ENCODE measurements around the gene SLC5A2.
"Not testable (repeated sequence)": the region's sequence is repeated elsewhere in the genome, so short reads cannot be mapped to it uniquely, and the experiment has no call there.

SLC5A2 gene

DNA sequence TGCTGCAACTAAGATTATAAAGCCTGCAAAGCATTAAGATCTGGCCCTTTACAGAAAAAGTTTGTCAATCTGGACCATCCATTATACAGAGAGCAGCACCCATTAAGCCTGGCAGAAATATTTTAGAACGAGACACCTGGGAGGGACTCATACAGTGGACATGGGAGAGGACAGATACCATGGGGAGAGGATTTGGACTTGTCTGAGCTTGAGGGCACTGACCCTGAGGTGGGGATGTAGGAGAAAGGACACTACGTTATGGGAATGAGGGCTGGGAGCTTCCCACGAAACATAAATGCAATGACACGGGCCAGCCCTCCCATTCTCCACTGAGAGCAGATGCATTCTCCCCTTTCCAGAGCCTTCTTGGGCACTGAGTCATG is 19.0 kb downstream of the SLC5A2 start:
- DNase-seq = no peak

DNA sequence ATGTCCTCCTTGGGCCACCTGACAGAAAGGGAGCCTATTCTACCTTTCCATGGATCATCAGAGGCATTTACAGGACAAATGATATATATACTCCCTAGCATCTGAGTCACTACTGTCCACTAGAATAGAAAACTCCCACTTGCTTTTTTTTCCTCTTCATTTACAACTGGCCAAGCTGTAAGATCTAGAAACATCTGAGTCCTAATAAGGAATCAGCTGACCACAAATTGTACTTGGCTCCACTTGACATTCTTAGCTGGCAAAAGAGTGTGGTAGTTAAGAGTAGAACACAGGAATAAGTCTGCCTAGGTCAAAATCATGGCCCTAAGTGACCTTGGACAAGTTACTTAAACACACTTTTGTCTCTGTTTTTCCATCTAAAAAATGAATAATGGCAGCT is 20.1 kb downstream of the SLC5A2 start:
- no peak for DNase-seq

DNA sequence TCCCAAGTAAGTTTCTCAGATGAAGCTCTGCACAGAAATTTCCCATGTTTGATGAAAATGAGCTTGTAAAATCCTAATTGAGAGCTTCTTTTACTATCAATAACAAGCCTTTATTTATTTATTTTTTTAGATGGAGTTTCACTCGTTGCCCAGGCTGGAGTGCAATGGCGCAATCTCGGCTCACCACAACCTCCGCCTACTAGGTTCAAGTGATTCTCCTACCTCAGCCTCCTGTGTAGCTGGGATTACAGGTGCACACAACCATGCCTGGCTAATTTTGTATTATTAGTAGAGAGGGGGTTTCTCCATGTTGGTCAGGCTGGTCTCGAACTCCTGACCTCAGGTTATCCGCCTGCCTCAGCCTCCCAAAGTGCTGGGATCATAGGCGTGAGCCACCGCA is 20.6 kb downstream of the SLC5A2 start:
- DNase-seq = not testable (repeated sequence)

DNA sequence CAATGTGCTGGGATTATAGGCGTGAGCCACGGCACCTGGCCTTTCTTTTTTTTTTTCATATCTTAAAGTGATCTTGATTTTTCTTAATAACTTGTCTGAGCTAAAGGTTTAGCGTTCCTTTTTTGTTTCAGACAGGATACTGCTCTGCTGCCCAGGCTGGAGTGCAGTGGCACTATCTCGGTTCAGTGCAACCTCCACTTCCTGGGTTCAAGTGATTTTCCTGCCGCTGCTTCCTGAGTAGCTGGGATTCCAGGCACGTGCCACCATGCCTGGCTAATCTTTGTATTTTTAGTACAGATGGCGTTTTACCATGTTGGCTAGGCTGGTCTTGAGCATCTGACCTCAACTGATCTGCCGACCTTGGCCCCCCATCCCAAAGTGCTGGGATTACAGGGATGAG is 21.2 kb downstream of the SLC5A2 start:
- no peak for DNase-seq

DNA sequence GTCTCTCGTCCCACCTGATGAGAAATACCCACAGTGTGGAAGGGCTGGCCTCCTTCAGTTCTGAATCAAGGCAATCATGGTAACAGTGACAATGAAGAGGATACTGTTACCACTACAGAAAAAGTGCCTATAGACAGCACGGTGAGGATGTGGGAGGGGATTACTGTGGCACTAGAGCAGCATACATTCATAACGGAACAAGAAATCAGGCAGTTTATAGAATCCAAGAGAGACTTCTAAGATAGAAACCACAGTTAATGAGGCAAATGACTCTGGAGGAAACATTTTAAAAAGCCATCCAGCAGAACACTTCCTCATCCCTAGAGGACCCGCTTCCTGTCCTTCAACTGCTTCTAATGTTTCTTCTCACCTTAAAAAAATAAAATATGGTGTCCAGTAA is 22.6 kb downstream of the SLC5A2 start:
- no peak for DNase-seq

DNA sequence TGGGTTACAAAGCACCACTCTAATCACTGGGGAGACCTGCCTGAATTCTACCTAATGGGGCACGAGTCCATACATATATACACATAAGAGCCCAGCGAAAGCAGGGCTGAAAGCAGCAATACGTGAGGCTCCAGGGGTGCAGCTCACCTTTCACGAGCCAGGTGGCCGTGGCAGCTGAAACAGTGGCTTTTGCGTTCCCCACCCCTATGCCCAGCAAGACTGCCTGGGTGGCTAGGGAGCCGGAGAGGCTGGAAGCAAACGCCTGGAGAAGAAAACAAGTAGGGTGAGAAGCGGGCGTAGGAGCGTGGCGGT is 24.6 kb downstream of the SLC5A2 start:
- DNase-seq = no peak

DNA sequence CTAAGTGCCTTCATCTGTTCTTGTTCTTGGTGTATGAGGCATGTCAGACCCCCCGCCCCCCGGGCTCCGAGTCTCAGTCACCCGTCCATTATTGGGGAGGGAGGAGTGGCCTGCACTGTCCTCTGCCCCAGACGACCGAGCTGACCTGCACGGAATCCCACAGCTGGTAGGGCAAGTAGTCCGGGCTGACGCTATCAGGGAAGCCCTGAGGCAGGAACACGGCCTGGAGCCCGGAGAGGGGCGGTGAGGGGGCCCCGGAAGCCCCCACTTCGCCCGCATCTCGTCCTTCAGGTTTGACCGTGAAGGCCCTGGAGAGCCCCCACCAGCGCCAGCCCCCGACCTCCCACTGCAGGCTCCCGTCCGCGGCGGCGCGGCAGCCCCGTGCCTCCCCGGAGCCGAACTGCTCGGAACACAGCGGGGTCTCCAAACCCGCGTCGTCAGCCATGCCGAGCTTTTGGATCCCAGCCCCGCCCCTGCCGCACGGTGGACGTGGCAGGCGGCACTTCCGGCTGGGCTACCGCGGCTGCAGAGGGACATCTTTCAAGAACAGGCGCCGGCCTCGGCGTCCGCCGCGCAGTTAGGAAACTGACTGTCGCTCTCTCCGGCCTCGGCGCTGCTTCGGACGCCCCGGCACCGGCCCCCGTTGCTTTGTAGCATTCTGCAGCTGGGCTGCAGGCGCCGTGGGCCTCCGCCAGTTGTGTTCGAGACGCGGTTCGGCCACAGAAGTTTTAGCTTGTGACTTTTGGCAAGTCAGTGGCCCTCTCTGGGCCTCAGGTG is 25.2 kb downstream of the SLC5A2 start, which contains the start of gene RUSF1:
Gene RUSF1 (minus strand): TSS at position 463 of the 777 bp plus-strand sequence. CDS start 18 bp downstream, at position 445.
- no peak for DNase-seq

DNA sequence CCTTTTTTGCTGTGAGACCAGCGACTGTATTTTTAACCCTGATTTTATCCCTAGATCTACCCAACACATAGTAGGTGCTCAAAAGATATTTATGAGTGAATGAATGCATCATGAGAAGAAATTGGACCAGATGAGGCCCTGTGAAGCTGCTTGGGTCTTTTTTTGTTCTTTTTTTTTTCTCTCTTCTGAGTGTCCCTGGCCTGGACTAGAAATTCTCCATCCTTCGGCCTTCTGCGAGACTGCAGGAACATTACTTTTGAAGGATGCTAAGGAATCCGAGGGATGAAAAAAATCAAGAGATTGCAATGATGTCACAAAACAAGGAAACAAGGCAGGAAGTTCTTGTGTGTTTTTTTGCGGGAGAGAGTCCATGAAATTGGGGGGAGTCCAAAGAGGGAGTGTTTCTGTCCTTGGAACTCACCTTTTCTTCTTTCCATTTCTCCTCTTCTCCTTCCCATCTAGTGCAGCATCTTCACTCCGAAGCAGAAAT is 25.8 kb downstream of the SLC5A2 start:
- no peak for DNase-seq

DNA sequence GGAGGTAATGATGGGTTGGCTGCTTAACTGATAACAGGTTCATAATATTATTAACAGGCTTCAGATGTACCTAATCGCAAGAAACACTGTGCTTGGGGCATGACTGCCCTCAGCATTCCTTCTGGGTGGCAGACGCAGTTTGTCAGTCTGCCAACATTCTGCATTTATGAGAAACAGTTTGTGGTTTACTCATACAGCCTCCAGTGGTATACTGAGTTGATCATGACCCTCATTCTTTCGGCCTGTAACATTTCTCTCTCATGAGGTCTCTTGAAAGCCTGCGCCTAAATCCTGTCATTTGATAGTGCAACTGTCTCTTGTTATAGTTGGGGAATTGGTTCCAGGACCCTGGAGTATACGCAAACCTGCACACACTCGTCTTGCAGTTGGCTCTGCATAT is 30.2 kb downstream of the SLC5A2 start:
- no peak for DNase-seq

DNA sequence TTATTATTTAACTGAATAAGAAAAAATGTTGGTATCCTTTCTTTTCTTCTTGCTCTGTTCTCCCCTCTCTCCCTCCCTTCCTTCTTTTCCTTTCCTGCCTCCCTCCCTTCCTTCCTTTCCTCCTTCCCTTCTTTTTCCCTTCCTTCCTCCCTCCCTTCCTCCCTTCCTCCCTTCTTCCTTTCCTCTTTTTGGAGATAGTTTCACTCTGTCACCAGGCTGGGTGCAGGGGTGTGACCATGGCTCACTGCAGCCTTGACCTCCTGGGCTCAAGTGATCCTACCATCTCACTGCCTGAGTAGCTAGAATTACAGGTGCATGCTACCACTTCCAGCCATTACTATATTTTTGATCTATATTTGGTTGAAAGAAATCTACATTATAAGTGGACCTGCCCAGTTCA is 31.0 kb downstream of the SLC5A2 start:
- DNase-seq = no peak

DNA sequence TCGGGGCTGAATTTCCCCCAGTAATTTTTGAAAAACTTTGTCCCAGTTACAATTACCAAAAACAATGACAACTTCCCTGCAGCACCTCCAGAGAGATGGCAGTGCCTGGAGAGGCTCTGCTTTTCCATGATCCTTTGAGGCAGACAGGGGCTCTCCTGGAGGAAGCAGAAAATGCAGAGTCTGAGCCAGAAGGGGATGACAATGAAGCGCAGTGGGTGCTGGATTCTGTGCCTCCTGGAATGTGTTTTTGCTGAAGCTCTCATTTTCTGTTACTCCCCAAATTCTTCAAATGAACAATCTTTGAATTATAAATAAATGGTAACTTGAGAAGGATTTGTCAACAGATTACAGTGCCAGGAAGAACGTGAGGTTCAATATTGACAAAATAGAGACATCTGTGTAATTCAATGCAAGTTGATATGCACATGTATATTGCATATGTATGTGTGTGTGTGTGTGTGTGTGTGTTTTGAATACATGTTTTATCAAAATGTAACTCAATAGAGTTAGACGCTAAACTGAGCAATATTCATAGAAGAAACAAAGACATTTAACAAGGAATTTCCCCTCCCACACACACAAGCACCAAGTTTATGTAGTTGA is 35.0 kb downstream of the SLC5A2 start:
- no peak for DNase-seq

DNA sequence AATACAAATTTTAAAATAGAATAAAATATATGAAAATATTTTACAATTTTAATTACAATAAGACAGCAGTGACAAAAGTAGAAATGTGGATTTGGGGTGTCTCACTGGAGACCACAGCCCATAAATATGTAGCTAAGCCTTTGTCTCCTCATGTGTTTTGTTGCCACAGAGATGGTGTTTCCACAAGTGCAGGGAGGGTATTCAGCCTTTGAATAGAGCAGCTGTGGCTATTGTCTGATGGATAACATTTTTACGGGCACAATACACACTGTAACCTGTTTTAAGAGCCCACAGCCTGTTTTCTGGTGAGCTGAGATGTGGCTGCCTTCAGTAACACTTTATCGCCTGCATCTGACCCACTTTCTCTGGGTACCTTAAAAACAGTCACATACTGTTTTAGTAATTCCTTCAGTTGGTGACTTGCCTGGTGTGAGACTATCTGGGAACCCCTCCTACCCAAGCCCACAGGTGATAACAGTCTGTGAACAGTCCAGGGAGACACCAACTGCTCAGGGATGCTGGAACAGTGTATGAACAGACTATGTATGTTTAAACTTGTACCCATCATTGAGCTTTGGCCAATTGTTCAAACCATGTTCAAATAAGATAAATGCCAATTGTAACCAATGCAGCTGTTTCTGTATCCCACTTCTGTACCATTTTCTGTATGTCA is 37.0 kb downstream of the SLC5A2 start:
- no peak for DNase-seq

DNA sequence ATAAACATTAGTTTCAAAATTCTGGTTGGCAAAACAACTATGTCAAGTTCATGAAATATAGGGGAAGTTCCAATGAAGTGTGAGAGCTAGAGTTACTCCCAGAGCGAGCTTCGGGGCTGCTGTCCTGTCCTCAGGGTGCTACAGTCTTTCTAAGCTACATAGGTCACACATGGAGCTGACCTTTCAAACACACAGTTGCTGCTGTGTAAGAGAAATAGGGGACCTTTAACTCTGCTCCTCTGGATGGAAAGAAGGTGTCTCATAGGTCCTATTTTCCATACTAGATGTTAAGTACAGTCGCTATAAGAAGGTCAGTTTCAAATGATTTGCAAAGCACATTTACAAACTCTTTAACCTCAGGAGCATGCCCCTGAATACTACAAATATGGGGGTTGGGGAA is 38.4 kb downstream of the SLC5A2 start:
- no peak for DNase-seq

DNA sequence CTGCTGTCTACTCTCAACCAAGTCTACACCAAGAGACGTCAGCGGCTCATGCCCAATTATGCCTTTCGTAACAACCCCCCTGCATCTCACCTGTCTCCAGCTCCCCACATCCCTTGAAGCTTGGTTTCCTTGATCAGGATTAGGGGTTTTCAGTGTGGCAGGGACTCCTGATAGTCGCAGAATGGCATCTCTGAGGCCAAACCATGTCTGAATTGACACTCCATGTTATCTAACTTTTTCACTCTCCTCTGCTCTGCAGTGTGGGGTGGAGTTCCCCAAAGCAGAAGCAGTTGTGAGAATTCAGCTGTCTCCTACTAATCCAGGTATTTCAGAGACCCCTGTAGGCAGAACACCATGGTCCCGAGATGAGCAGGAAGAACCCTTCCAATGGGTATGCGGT is 39.1 kb downstream of the SLC5A2 start:
- no peak for DNase-seq

DNA sequence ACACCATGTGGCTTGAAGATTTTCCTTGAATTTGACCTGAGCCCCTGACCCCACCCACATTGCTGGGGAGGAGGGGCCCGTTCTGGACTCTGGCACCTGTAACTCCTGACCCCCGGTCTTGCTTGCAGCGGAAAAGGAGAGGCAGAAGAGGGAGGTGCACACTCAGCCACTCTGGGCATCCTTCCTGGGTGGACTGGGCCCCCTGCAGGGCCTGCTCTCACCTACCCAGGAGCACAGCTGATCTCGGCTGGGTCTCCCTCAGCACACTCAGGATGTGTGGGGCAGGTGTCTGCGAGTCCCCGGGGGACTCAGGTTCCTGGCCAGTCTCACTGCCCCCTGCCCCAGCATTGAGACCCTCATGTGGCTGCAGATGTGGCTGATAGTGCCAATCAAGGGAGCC is 40.8 kb downstream of the SLC5A2 start:
- DNase-seq = not testable (repeated sequence)

DNA sequence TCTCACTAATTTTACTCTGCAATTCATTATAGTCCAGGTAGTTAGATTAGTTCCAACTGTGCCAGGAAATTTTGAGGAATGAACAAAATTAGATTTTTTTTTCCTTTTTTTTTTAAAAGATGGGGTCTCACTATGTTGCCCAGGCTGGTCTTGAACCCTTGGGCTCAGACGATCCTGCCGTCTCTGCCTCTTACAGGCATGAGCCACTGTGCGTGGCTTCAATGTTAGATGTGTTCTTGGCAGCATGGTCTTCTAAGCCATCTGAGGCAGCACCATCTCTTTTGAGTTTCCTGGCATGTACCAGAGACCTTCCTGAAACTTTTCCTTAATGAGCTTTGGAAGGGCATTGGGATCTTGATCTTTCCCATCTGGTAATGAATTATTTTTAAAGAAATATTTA is 42.2 kb downstream of the SLC5A2 start:
- DNase-seq = no peak

DNA sequence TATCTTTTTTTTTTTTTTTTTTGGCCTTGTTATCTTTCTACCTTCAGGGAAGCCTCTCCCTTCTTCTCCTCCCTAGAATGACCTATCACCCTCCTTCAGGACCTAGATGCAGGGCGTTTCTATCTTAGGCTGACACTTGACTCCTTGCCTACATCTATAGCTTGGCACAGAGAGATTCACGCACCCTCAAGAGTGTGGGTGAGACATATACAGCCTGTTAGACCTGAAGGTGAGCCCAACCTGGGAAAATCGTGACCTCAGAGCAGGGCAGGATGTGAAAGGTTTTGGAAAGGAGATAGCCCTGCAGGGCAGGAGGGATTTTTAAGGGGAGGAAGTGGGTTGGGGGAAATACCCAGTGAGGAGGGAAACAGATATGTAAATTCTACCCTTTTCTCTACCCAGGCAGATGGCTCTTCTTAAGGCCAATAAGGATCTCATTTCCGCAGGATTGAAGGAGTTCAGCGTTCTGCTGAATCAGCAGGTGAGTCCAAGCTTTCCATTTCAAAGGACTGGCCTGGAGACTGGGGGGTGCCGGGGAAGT is 44.9 kb downstream of the SLC5A2 start, which contains the start of gene AHSP:
Gene AHSP (plus strand): TSS at position 167 of the 541 bp plus-strand sequence. CDS start 240 bp downstream, at position 407.
- DNase-seq = no peak

DNA sequence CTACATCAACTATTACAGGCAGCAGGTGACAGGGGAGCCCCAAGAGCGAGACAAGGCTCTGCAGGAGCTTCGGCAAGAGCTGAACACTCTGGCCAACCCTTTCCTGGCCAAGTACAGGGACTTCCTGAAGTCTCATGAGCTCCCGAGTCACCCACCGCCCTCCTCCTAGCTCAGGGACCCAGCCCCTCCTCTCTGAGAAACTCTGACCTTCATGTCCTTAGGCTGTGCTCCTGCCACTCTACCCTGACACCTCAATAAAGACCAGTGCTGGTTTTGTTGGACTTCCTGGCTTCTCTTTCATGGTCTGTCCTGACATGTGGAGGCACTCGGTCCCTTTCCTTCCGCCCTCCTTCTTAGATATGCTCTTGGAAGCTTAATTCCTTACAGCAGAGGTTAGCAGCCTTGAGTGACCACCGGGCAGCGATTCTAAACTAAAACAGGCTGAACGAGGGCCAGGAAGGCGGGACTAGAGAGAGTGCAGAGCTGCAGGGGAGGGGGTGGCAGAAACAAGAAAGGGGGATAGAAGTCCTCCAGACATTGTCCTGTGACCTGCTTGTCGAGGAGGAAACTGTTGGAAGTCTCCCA is 45.7 kb downstream of the SLC5A2 start:
- DNase-seq = no peak

DNA sequence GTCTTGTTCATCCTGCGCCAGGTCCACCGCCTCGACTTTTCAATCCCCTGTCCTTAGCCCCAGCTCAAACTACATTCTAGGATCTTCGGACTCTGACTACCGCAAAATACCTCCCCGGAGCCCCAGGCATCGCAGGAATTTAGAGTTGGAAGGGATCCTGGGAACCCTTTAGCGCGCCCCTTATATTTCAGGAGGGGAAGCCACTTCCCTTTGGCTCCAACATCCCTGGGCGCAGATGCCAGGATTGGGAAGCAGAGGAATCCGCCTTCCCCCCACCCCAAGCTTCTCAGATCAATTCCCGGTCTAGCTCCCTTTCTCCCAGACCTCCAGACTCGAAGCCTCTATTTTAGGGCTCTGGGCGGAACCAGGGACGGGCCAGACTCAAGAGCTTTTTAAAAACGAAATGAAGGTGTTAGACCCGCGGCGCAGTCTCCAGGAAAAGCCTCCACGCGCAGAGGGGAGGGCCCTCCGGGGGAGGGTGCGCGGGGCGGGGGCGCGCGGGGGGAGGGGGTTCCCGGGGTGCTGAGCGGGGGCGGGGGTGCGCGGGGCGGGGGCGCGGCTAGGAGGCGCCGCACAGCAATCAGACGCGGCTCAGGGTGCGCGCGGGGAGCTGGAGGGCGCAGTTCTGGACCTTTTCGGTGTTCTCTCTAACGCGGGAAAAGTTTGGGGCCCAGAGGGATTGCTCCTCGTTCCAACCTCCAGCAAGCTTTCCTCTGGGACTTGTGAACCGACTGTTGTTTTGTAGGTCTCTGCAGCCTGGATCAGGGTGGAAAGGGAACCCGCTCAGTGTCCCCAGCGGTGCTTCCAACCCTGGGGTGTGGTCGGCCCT is 46.4 kb downstream of the SLC5A2 start:
- DNase-seq = no peak

DNA sequence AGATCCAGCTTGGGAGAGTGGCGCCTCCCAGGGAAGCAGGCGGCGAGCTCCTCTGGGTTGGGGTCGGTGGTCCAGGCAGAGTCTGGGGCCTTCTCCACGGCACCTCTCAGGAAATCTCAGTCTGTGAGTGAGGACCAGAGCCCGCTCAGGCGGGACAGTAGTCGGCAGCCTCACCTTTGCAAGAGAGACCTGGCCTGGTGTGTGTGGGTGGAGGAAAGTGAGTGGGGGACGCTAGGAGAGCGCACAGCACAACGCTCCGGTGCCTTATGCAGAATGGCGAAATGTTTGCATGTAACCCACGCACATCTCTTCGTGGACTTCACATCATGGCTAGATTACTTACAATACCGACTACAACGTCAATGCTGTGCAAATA is 47.0 kb downstream of the SLC5A2 start:
- DNase-seq = no peak

DNA sequence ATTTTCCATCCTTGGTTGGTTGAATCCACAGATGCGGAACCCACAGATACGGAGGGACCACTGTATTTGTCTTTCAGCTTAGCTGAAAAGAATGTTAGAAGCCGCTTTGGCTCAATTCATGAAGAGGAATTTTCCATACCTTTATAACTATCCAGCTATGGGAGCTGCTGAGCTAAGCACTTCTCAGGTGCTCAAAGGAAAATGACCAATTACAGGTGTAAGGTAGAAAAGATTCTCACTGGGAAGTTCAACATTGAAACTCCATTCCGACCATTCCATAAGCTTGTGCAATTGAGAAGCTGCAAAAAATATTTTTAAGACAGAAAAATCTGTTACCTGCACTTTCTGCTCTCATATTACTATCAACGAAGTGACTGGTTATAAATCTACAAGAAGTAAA is 47.5 kb downstream of the SLC5A2 start:
- no peak for DNase-seq

DNA sequence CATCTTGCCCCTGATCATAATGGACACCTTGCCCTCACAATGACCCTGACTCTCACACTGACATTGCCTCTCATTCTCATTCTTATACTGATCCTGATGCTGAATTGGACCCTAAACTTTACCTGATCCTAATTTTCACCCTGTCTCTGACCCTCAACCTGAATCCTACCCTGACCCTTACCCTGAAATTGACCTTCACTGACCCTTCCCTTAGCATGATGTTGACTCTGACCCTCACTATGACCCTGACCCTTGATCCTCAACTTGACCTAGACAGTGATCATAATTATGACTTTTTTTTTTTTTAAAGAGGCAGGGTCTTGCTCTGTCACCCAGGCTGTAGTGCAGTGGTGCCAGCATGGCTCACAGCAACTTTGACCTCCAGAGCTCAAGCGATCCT is 48.2 kb downstream of the SLC5A2 start:
- no peak for DNase-seq

DNA sequence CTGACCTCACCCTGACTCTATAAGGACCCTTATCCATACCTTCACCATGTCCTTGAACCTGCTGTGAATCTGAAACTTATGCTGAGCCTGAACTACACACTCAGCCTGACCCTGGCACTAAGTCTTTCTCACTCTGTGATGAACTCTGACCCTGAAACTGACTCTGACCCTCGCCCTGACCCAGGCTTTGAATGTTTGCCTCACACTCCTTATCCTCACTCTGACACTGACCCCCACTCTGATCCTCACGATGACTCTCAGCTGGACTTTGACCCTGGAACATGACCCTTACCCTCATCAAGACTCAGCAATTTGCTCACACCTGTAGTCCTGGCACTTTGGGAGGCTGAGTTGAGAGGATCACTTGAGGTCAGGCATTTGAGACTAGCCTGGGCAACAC is 49.2 kb downstream of the SLC5A2 start:
- DNase-seq = no peak
